OCI-LY7 (cell line): ENCODE results near the gene CHN2. TPM values are rescaled to one million over a fixed set of nuclear protein-coding genes. Genes with fewer than 3 reads are reported as not detected.

Experiments used
- BruUV-seq: library from RNA; stranded (reverse); fragments of 400-500 nt; replicated peaks from 2 replicates; lab custom pipeline; 2021; lab: Mats Ljungman, UMichigan
- CTCF ChIA-PET: fragments of 300-600 bp; sonication (Branson Sonifier 250); formaldehyde crosslinking; loops from one replicate; lab custom pipeline; 2022; ENCODE audit warnings: antibody characterized with exemption; ENCODE audit not compliant: unreplicated experiment; lab: Charles Lee
- POLR2A ChIA-PET: fragments of 300-600 bp; sonication (Branson Sonifier 250); formaldehyde crosslinking; loops from one replicate; lab custom pipeline; 2022; ENCODE audit warnings: antibody characterized with exemption; lab: Charles Lee
- DNase-seq: peaks from one replicate; pipeline ENCODE4 v3.0.0-alpha.2; 2015; ENCODE audit warnings: low spot score
- H2AFZ ChIP-seq: fragments of 200-600 bp; sonication (generic), shearing (Covaris generic); 2 replicates; pipeline ENCODE4 v1.6.1; 2014; ENCODE audit warnings: mild to moderate bottlenecking, antibody characterized with exemption, low read length, moderate library complexity
- H3K27ac ChIP-seq: fragments of 200-600 bp; sonication (generic); 2 replicates; pipeline ENCODE4 v1.5.1; 2014; ENCODE audit warnings: mixed run types, low read depth, mild to moderate bottlenecking, moderate library complexity, low read length, inconsistent platforms; ENCODE audit not compliant: poor library complexity, severe bottlenecking
- H3K36me3 ChIP-seq: fragments of 200-600 bp; sonication (generic); 2 replicates; pipeline ENCODE4 v1.6.1; 2014; ENCODE audit warnings: mild to moderate bottlenecking, antibody characterized with exemption, low read length, moderate library complexity, mixed read lengths; ENCODE audit not compliant: insufficient read depth
- H3K4me1 ChIP-seq: fragments of 200-600 bp; sonication (generic); 2 replicates; pipeline ENCODE4 v1.5.1; 2014; ENCODE audit warnings: mild to moderate bottlenecking, low read length; ENCODE audit not compliant: insufficient read depth, poor library complexity, severe bottlenecking
- H3K4me2 ChIP-seq: fragments of 200-600 bp; sonication (generic); 2 replicates; pipeline ENCODE4 v1.6.1; 2014; ENCODE audit warnings: mild to moderate bottlenecking, low read length
- H3K4me3 ChIP-seq: fragments of 200-600 bp; sonication (generic); 2 replicates; pipeline ENCODE4 v1.5.1; 2014; ENCODE audit warnings: mild to moderate bottlenecking, low read depth, low read length; ENCODE audit not compliant: poor library complexity, severe bottlenecking
- H3K79me2 ChIP-seq: fragments of 200-600 bp; sonication (generic); 2 replicates; pipeline ENCODE4 v1.6.1; 2016; ENCODE audit warnings: low read depth, mild to moderate bottlenecking, low read length, moderate library complexity, mixed read lengths; ENCODE audit not compliant: insufficient read depth
- H3K9me2 ChIP-seq: fragments of 200-600 bp; sonication (generic); 2 replicates; pipeline ENCODE4 v1.6.1; 2016; ENCODE audit warnings: mild to moderate bottlenecking, low read length, mixed read lengths; ENCODE audit not compliant: insufficient read depth
- H3K9me3 ChIP-seq: fragments of 200-600 bp; sonication (generic); 2 replicates; pipeline ENCODE4 v1.6.1; 2014; ENCODE audit warnings: mild to moderate bottlenecking, mixed run types, low read length, mixed read lengths
- H4K20me1 ChIP-seq: fragments of 200-600 bp; sonication (generic); 2 replicates; pipeline ENCODE4 v1.6.1; 2014; ENCODE audit warnings: mild to moderate bottlenecking, antibody characterized with exemption, low read length, moderate library complexity, mixed read lengths; ENCODE audit not compliant: insufficient read depth
- CTCF ChIP-seq: fragments of 200-600 bp; sonication (generic); conservative IDR thresholded peaks from 2 replicates; pipeline ENCODE4 v1.5.1; 2014; ENCODE audit warnings: mild to moderate bottlenecking, antibody characterized with exemption, low read length, moderate library complexity, mixed read lengths
- EZH2phosphoT487 ChIP-seq: fragments of 200-600 bp; sonication (generic); IDR thresholded peaks from 2 replicates; pipeline ENCODE4 v1.6.1; 2018; ENCODE audit warnings: low read depth, borderline replicate concordance, mild to moderate bottlenecking, mixed run types, antibody characterized with exemption, low read length, moderate library complexity, mixed read lengths
- intact Hi-C: fragments of 100-400 bp; cut with micrococcal nuclease; formaldehyde crosslinking; loops from one replicate; pipeline ENCODE4 v1.10.0; 2022; ENCODE audit not compliant: unreplicated experiment
- total RNA-seq, 2 experiments: library from RNA; depleted of rRNA in 1 of 2; stranded (reverse); fragments of >200 nt in 1 of 2; shearing (Covaris generic) in 1 of 2; gene quantifications; 2 replicates each; pipeline ENCODE4 v1.2.3, GENCODE V29; 2014 to 2022

The CHN2 gene
- total RNA-seq, 2 experiments from 2014 or later, result not detected

DNA sequence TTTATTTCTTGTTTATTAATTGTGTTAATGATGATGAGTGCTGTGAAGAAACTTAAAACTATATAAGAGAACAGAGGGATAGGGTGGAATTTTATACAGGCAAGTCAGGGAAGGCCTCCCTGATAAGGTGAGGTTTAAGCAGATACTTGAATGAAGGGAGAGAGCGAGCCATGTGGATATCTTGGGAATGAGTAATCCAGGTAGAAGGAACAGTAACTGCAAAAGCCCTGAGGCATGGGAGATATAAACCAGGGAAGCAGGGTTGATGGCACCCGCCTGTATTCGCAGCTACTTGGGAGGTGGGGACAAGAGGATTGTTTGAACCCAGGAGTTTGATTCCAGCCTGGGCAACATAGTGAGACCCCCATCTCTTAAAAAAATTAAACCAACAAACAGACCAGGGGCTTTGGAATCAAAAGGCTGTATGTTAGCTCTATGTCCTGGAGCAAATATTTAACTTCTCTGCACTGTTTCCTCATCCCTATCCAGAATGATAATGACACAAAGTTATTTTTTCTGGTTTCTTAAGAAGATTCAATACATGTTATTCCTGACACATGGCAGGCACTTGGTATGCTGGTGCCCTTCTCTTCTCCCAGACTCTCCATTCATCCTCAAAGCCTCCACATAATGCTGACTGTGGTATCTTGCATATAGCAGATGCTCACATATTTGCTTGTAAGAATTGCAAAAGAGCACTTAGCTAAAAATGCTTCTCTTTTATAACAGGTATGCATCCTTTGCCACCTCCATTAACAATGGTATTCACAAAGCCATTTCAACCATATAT is 169.3 kb downstream of the CHN2 start:
- Histone ChIP-seq H3K79me2 (no peaks in the 10 kb centered on the region), H3K4me3 (no peak overlapping the region), H3K9me2 (no peaks in the 10 kb centered on the region), H3K4me2 (no peak overlapping the region), H3K36me3 (no peaks in the 10 kb centered on the region), H3K9me3 (no peaks in the 10 kb centered on the region), H3K4me1 (no peaks in the 10 kb centered on the region), H4K20me1 (no peaks in the 10 kb centered on the region), H3K27ac (no peak overlapping the region), H2AFZ (no peak overlapping the region)
- POLR2A ChIA-PET, result interaction anchor here (0.6 kb wide), 1 partner anchor 122 kb away, joined by 3 read pairs; no protein-coding TSS in a partner anchor
- TF ChIP-seq EZH2phosphoT487 (no peak), CTCF (no peak)
- CTCF ChIA-PET, result no interaction called here
- no TSS peak for BruUV-seq
- intact Hi-C loops, result no loop called here
- DNase-seq, result no peak

DNA sequence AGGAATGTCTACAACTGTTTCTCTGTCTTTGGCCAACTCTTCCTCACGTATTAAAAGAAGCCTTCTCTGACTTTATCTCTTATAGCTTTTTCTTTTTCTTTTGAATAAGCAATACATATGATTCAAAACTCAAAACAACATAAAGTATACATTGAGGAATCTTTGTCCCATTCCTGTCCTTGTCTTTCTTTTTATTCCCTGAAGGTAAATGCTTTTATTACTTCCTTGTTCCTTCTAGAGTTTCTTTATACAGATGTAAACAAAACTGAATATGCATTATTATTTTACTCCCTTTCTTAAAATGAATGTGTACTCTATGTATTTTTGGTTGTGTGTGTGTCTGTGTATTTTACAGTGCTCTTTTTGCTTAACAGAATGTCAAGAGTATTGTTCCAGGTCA is 170.1 kb downstream of the CHN2 start:
- no peak overlapping the region for H3K4me3 ChIP-seq
- intact Hi-C loops, result no loop called here
- H3K4me1 ChIP-seq, result no peaks in the 10 kb centered on the region
- ChIA-PET CTCF (no interaction called here), POLR2A (no interaction called here)
- no TSS peak for BruUV-seq
- H3K9me3 ChIP-seq, result no peaks in the 10 kb centered on the region
- no peaks in the 10 kb centered on the region for H3K79me2 ChIP-seq
- H3K36me3 ChIP-seq, result no peaks in the 10 kb centered on the region
- DNase-seq, result no peak
- TF ChIP-seq CTCF (no peak), EZH2phosphoT487 (no peak)
- no peak overlapping the region for H3K27ac ChIP-seq
- no peaks in the 10 kb centered on the region for H4K20me1 ChIP-seq
- H3K9me2 ChIP-seq, result no peaks in the 10 kb centered on the region
- no peak overlapping the region for H2AFZ ChIP-seq
- H3K4me2 ChIP-seq, result no peak overlapping the region

DNA sequence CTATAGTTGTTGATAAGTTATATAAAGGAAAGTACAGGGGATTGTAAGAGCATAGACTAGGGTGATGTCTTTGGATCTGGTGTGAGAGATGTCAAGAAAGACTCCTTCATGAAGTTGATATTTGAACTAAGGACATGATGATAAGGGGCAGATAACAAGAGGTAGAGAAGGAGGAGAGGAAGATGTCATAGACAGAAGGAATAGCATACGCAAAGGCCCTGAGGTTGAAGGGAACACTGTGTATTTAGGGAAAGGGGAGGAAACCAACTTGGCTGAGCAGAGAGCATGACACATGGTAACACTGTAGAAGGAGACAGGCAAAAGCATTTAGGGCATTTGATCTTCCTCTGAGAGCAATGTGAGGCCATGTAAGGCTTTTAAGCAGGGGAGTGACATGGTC is 170.8 kb downstream of the CHN2 start:
- H3K4me1 ChIP-seq, result no peaks in the 10 kb centered on the region
- BruUV-seq, result no TSS peak
- TF ChIP-seq CTCF (no peak), EZH2phosphoT487 (no peak)
- no peak overlapping the region for H3K27ac ChIP-seq
- no peaks in the 10 kb centered on the region for H3K9me3 ChIP-seq
- no peak overlapping the region for H3K4me2 ChIP-seq
- no peaks in the 10 kb centered on the region for H4K20me1 ChIP-seq
- no peak overlapping the region for H3K4me3 ChIP-seq
- CTCF ChIA-PET, result no interaction called here
- intact Hi-C loops, result no loop called here
- no peak overlapping the region for H2AFZ ChIP-seq
- H3K9me2 ChIP-seq, result no peaks in the 10 kb centered on the region
- no peaks in the 10 kb centered on the region for H3K36me3 ChIP-seq
- POLR2A ChIA-PET, result no interaction called here
- no peak for DNase-seq
- no peaks in the 10 kb centered on the region for H3K79me2 ChIP-seq
